Eye (tissue), 1 donor: ENCODE measurements around the gene GNG3.
"Not testable (repeated sequence)": the region's sequence is repeated elsewhere in the genome, so short reads cannot be mapped to it uniquely, and the experiment has no call there.

Experiments
- DNase-seq: peaks from one replicate; pipeline ENCODE4 v3.0.0-alpha.2; 2015

GNG3 gene

DNA sequence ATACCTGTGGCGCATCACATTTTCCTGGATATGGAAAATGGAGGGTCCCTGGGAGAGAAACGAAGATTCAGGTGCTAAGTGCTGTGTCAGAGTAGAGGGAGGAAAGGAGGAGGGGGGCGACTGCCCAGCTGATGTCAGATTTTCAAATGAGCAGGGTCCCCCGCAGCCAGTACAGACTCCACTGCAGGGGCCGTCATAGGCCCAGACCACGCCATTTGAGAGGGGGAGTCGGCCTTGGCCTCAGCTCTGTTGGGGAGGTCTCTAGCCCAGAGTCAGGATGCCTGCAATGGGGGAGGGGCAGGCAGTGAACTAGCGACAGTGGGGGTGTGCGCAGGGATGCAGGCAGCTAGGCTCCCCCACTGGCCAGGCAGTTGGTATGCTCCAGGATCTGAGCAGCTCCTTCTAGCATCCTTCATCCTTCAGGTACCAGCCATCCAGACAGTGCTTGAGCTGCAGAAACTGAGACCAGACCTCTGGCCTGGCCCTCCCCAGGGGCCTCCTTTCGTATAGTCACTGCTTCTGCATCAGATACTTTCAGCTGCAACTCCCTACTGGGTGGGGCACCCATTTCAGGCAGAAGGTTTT, at the start of gene GNG3, which contains the start of gene BSCL2:
Gene GNG3, plus strand, starts transcription at position 400 of the 585 bp plus-strand sequence. CDS start 620 bp downstream, outside the sequence.
Gene BSCL2, minus strand, starts transcription at position 148 of the 585 bp plus-strand sequence. CDS start 229 bp downstream, outside the sequence.
- DNase-seq, result peak; percentile 97

DNA sequence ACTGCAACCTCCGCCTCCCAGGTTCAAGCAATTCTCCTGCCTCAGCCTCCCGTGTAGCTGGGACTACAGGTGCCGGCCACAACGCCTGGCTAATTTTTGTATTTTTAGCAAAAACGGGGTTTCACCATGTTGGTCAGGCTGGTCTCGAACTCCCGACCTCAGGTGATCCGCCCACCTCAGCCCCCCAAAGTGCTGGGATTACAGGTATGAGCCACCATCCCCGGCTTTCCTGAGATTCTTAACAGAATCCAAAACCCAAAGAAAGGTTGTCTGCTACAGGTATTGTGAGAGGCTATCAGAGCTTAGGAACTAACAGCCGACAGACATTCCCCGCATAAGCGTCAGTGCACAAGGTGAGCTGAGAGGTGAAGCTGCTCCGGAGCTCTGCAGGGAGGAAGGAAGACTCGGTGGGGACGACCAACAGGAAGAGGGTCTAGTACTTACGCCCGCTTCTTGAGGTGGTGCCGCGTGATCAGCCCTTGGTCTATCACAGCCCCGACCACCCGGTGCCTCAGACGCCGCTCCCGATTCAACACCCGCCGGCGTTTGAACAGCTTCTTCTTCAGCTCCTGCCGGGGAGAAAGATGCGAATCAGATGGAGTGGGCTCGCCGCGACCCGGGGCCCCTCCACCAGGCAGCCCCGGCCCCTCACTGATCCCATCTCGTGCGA, 42.9 kb upstream of the GNG3 start:
- no peak for DNase-seq

DNA sequence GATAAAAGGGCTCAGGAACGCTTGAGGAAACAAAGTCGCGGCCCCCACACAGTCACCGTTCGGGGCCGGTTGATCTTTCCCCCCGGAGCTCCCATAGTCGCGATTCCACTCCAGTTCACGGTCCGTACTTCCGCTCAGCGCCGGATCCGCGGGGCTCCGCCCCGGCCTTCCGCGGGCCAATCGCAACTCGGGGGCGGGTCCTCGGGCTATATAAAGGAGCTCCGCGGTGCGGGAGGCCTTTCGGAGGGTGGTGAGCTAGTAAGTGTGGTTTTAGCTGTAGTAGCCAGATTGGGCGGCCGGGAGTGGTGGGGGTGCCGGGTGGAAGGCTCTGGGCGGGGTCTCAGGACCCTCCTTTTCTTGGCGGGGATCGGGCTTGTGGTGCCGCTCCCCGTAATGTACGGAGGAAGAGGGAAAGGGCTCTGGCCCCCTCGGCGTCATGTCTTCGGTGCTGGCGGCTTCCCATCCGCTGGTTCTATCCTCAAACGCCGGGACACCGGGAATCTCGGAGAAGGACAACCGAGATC, 42.3 kb upstream of the GNG3 start, which contains the start of the genes C11orf98 and CSKMT:
Gene C11orf98, minus strand, starts transcription at position 136 of the 524 bp plus-strand sequence. Its CDS starts 41 bp downstream, at position 95.
Gene CSKMT, plus strand, starts transcription at position 238 of the 524 bp plus-strand sequence. CDS start 568 bp downstream, outside the sequence.
- DNase-seq, result peak; percentile 98

DNA sequence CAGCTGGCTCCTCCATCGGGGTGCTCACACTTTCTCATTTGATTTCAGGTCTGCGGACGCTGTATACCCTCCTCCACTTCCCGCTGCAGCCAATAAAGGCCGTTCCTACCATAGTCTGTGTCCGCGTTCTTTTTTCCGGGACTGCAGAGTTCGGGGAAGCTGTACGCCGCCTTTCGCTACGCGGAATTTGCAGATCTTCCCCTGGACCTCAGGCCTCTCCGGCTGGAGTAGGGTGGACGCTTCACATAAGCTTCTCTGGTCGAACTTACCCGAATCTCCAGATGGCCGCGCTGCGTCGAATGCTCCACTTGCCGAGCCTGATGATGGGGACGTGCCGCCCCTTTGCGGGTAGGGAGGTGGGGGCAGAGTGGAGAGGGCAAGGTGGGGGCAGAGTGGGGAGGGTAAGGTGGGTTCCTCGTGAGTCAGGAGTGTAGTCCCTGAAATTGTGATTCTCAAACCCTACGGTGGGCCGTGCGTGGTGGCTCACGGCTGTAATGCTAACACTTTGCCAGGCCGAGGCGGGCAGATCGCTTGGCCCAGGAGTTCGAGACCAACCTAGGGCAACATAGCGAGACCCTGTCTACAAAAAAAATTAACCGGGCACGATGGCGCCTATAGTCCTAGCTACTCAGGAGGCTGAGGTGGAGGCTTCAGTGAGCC, 41.7 kb upstream of the GNG3 start:
- DNase-seq, result no peak

DNA sequence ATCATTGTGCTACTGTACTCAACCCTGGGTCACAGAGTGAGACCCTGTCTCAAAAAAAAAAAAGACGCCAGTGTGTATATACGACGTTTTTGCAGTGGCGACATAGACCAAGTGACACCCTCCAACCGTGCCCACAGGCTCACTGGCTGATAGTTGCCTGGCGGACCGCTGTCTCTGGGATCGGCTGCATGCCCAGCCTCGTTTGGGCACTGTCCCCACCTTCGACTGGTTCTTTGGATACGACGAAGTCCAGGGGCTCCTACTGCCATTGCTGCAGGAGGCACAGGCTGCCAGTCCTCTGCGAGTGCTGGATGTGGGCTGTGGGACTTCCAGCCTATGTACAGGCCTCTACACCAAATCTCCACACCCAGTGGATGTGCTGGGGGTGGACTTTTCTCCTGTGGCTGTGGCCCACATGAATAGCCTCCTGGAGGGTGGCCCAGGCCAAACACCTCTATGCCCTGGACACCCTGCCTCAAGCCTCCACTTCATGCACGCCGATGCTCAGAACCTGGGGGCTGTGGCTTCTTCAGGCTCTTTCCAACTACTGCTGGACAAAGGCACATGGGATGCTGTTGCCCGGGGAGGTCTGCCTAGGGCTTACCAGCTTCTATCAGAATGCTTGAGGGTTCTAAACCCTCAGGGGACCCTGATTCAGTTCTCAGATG, 41.1 kb upstream of the GNG3 start:
- DNase-seq, result no peak

DNA sequence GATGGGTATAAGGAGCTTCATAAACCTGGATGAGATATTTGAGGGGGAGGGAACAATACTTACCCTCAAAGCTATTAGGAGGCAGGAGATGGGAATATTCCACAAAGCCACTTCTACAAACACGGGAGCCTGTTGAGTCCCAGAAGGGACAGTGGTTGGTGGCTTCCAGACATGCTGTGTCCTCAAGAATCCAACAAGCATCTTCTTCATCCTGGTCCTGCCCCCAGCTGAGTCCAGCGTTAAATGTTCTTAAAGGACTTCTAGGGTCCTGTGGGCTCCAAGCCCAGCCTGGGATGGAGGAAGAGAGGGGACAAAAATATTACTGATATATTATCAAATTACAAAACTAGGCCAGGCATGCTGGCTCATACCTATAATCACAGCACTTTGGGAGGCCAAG, 40.0 kb upstream of the GNG3 start:
- DNase-seq, result no peak

DNA sequence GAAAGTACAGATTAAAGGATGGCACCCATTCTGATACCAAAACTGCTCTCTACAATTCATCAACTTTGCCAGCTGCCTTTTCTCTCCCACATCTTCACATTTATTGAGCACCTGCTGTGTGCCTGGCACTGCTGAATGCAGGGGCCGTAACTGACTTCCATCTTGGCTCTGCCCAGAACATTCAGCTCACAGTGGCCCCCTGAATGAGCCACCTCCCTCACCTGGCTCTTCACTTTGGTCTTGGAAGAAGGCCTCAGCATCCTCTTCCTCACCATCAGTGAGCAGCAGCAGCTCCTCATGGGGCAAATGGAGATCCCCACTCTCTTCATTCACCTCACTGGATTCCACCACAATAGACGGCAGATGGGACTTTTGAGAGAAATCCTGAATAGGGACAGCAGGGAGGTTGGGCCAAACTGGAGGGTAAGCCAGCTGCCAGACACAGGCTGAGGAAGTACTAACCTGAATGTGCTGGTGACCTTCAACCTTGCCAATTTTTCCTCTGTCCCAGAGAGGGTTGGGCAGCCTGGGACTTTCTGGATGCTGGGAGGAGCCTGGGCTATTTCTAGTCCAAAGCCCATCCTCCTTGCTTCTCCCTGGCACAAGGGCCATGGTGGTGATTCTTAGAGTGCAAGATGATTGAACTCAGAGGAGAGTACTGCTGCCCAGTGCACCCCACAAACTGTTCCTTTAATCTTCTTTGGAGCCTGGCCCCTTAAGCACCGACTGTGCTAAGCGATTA, 37.9 kb upstream of the GNG3 start:
- DNase-seq, result peak; percentile 6

DNA sequence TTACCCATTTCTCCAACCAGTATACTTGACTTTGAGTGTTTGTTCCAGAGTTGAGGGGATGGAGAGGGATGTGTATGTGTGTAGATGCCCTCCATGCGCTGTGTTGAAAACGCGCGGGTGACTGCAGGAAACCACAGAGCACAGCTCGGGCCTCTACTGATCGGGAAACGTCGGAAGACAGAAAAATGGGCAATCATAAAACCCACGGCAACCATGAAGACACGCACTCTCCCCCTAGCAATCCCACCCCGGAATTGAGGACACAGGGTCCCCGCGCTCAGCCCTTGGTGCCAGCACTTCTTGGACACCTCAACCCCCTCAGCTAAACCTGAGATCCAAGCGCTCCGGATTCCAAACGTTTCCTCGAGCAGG, 36.3 kb upstream of the GNG3 start:
- DNase-seq, result no peak

DNA sequence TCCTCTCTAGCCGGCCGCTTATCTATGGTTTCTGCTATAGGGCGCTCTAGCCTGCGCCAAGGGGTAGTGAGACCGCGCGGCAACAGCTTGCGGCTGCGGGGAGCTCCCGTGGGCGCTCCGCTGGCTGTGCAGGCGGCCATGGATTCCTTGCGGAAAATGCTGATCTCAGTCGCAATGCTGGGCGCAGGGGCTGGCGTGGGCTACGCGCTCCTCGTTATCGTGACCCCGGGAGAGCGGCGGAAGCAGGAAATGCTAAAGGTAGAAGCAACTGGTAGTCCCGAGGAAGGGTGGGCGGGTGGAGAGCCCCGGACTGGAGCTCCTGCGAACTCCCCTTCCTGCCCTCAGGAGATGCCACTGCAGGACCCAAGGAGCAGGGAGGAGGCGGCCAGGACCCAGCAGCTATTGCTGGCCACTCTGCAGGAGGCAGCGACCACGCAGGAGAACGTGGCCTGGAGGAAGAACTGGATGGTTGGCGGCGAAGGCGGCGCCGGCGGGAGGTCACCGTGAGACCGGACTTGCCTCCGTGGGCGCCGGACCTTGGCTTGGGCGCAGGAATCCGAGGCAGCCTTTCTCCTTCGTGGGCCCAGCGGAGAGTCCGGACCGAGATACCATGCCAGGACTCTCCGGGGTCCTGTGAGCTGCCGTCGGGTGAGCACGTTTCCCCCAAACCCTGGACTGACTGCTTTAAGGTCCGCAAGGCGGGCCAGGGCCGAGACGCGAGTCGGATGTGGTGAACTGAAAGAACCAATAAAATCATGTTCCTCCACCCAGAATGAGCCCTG, 35.7 kb upstream of the GNG3 start, which contains the start of the genes LBHD1 and UQCC3:
Gene LBHD1, minus strand, starts transcription at position 660 of the 782 bp plus-strand sequence. CDS start 2,236 bp downstream, outside the sequence.
Gene UQCC3, plus strand, starts transcription at position 66 of the 782 bp plus-strand sequence. Its CDS starts 73 bp downstream, at position 139.
- DNase-seq, result peak; percentile 92

DNA sequence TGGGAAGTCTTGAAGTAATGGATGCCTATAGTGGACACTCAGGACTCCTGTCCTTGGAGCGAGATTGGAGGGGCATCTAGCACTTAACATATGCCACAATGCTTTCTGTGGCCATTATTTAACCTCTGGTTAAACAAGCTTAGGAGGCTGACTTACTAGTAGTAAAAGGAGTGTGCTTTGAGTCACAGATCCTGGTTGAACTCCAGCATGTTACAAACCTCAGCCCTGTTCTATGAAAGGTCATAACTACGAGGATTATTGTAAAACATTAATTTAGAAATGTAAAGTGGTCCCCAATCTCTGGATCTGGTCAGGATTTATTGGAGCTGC, 34.3 kb upstream of the GNG3 start:
- DNase-seq, result no peak

DNA sequence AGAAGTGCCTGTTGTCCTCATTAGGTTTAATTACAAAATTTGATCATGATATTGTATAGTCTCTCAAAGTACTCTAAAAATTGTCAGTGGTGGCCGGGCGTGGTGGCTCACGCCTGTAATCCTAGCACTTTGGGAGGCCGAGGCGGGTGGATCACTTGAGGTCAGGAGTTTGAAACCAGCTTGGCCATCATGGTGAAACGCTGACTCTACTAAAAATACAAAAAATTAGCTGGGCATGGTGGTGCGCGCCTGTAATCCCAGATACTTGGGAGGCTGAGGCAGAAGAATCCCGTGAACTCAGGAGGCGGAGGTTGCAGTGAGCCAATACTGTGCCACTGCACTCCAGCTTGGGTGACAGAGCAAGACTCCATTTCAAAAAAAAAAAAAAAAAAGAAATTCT, 32.1 kb upstream of the GNG3 start:
- DNase-seq, result not testable (repeated sequence)

DNA sequence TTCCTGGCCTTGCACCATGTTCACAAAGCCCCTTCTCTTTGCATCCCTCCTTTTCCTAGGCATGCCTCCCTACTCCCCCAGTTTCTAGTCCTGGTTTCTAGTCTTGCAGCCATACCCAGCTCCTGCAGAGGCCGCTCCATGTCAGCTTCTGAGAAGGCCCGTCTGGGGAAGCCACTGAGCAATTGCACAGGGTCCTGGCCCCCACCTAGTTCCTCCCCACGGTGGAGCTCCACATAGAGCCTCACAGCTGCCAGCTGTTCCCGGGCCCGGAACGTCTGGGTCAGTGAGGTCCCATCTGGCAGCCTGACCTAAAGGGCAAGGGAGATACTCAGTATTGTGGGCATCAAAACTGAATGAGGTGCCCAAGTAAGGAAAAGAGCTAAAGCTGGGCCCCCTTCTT, 30.8 kb upstream of the GNG3 start:
- DNase-seq, result no peak

DNA sequence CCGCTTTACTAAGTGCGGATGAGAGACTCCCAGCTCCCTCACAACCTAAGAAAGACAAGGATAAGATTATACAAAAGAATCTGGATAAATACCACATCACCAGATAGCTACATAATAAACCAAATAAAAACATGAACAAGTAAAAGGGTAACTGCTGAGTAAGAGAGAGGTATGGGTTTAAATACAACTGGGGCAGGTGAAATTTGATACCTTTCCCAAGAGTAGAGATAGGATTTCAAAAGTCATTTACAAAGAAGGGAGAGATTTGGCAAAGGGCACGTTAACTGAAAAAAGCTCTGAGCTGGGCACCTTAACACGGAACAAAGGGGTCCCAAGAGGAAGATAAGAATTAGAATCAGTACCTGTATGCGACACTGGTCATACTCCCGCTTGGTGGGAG, 30.3 kb upstream of the GNG3 start:
- no peak for DNase-seq

DNA sequence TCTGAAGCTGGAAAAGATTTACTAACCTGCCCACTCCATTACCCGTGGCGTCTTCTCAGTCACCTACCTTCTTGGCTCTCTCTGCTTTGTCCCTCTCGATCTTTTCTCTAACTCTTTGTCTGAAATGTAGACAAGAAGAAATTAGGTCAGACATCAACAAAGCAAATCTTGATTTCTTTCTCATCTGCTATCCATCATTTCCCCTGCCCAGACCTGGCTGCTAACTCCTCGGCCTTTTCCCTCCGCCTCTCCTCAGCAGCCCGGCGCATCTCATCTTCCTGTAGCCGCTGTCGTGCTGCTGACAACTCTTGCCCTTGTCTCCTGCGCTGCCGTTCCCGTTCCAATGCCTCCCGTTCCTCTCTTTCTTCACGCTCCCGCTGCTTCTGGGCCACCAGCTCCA, 29.8 kb upstream of the GNG3 start:
- no peak for DNase-seq

DNA sequence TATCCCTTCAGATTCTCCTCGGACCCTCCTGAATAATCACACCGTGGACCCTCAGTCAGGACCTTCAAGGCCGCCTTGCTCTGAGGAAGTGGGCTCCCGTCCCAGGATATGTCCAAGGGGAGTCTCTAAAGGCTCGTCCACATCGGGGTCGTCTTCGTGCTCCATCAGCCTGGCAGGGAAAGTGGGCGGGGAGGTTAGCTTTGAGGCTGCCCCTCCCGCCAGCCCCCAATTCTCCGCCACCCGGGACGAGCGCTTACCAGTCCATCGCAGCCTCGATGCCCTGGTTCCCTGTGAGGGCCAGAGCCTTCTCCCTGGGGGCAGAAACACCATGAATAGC, 29.1 kb upstream of the GNG3 start:
- no peak for DNase-seq

DNA sequence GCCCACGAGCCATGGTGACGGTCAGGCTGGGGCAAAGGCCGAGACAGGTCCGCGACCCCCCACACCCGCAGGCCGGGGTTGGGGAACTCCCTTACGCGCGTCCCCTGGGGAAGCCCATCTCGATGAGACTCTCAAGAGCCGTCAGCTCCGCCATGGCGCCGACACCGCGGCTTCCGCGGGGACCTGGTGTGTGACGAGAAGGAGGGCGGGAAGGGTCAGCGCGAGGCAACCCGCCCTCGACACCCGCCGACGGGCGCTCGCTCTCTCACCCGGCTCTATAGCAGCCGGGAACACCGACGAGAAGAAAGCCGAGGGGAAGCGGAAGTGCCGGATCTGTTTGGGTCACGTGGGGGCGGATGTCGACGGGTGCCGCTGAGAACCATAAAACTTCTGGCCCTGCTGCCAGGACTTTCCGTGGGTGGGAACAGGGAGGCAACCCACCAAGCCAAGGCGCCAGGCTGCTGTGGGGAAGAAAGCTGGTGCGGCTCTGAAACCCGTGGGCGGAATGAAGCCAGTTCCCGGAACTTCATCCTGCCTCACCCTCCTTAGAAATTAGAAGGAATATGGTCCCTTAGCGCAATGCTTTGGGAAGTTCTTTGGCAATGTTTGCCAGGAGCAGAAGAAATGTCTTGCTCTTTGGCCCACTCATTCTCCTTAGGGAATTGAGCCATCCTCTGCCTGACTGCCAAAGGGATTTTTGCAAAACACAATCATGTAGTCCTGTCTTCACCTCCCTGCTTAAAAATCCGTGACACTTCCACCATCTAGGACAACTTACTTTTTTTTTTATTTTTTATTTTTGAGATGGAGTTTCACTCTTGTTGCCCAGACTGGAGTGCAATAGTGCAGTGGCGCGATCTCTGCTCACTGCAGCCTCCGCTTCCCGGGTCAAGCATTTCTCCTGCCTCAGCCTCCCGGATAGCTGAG, 28.4 kb upstream of the GNG3 start, which contains the start of gene UBXN1:
Gene UBXN1, minus strand, starts transcription at position 304 of the 927 bp plus-strand sequence. Its CDS starts 150 bp downstream, at position 154.
- DNase-seq, result peak; percentile 94

DNA sequence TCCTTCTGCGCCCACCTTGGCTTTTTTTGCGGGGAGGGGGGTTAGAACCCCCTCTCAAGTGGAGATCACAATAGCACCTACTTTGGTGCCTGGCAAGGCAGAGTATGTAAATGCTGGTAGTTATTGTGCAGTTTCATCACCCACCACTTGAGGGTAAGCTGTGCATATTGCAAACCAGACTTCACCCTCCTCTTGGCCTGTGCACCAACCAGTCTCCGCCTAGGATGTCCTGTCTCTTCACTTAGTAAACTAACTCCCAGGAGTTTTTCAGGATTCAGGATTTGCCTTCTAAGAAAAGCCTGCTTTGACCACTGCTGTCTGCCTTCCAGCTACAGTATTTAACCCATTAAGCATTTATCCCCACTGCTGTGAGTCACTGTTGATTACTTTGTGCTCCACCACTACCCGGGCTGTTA, 26.6 kb upstream of the GNG3 start:
- DNase-seq, result peak; percentile 48

DNA sequence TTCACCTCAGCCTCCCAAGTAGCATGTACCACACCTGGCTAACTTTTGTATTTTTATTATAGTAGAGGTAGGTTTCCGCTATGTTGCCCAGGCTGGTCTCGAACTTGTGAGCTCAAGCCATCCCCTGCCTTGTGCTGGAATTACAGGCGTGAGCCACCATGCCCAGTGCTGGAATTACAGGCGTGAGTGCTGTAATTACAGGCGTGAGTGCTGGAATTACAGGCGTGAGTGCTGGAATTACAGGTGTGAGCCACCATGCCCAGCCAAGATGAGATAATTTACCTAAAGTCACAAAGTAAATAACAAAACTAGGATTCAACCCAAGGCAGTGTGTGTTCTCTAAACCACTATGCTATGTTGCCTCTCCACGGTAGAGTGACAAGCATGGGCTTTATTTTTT, 25.0 kb upstream of the GNG3 start:
- no peak for DNase-seq

DNA sequence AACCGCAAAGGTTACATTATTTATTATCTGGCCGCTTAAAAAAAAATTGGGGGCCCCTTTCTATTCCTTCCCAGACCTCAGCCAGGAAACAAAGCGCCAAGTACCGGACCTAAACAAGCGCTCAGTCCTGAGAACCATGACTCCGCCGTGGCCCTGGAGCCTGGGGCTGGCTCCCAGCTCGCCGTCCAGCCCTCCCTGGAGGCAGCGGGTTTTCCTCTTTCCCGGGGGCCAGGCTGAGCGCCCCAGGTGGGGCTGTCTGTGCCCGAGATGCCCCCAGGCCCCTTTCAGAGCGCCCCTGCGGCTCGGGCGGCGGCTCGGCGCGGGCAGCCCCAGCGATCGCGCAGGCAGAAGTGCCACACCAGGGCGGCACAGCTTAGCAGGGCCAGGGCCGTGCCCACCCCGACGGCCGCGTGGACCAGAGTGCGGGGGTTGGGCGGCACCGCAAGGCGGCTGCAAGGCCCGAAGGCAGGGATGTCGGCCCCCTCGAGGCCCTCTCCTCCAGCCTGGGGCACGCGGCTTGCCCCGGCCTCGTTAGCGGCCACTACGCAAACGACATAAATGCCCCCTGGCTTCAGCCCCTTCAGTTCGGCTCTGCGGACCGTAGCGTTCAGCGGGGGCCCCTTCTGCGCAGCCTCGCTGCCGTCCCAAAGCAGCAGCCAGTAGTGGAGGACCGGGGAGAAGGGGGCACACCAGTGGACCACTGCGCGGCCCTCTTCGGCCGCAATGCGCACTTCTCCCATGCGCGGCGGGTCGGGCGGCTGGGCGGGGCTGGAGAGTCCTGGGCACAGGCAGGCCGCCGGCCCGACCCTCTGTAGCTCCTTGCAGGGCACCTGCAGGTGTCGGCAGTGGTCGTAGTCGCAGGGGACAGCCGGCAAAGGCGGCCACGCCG, 19.7 kb upstream of the GNG3 start:
- peak; percentile 68 for DNase-seq
